ENCODE data around the gene AREG.

GRCh38 chr4:74407891-74408290, 37.0 kb upstream of the AREG start:
- TF ChIP-seq POLR2A (IDR thresholded peaks at IDR 0.05; ENCODE audit: low read depth, low read length): no peak
- TF ChIP-seq POLR2AphosphoS5 (IDR thresholded peaks at IDR 0.05; ENCODE audit: low read depth, low read length): no peak

Data from GM12891 (cell line).